HepG2 (cell line): ENCODE measurements around the gene TNFAIP8L1. TPM values are rescaled to one million over a fixed set of nuclear protein-coding genes. Genes with fewer than 3 reads are reported as not detected.
"Not testable (repeated sequence)": the region's sequence is repeated elsewhere in the genome, so short reads cannot be mapped to it uniquely, and the experiment has no call there.

Source experiments
- ATAC-seq: fragments of 200-7000 bp; cut with Tn5 transposase; 3 replicates; pipeline ENCODE4 v1.9.1; 2020; ENCODE audit warnings: mild to moderate bottlenecking, moderate library complexity
- BruUV-seq: library from RNA; stranded (reverse); fragments of 400-500 nt; replicated peaks from 2 replicates; lab custom pipeline; 2021; lab: Mats Ljungman, UMichigan
- CTCF ChIA-PET: fragments of 300-600 bp; formaldehyde crosslinking; extraction: SDS; loops from one replicate; lab custom pipeline; 2021; ENCODE audit warnings: low total read pairs, inconsistent platforms, low intra/inter-chr PET ratio; lab: Yijun Ruan, JAX
- POLR2A ChIA-PET: fragments of 350-600 bp; sonication (Branson Sonifier 250); formaldehyde crosslinking; loops from one replicate; lab custom pipeline; 2020; ENCODE audit warnings: antibody characterized with exemption, inconsistent platforms; lab: Yijun Ruan, JAX
- DNase-seq: peaks from one replicate; pipeline ENCODE4 v3.0.0-alpha.2; 2015; ENCODE audit warnings: low spot score
- FAIRE-seq: peaks from 3 replicates; lab custom pipeline; 2011; peaks lifted over from hg19 to GRCh38; lab: Jason Lieb, UNC
- H2AFZ ChIP-seq: one replicate; pipeline ENCODE4 v1.6.1; 2011; ENCODE audit warnings: low read length, inconsistent platforms
- H3K27ac ChIP-seq: fragments of 300-600 bp; 3 replicates; pipeline ENCODE4 v1.8.0; 2011; ENCODE audit warnings: mixed run types, mild to moderate bottlenecking, mixed read lengths, low read length, inconsistent platforms; ENCODE audit not compliant: insufficient read depth; ENCODE audit errors: extremely low read length
- H3K27me3 ChIP-seq, 2 experiments: fragments of 200-600 bp in 1 of 2; 2 replicates in 1 of 2; 3 replicates in 1 of 2; pipeline versions ENCODE4 v1.6.0 to v1.8.0; 2011; ENCODE audit warnings: low read length in 2 of 2, mild to moderate bottlenecking in 2 of 2, moderate library complexity in 2 of 2, inconsistent platforms in 1 of 2; ENCODE audit not compliant: insufficient read depth in 2 of 2, control insufficient read depth in 1 of 2
- H3K36me3 ChIP-seq, 2 experiments: fragments of 200-600 bp in 1 of 2; replicated peaks in 1 of 2; 2 replicates in 1 of 2; 3 replicates in 1 of 2; pipeline versions ENCODE4 v1.5.1 to v1.8.0; 2011; ENCODE audit warnings: low read length in 2 of 2, inconsistent platforms in 1 of 2; ENCODE audit not compliant: insufficient read depth in 2 of 2, control insufficient read depth in 1 of 2
- H3K4me1 ChIP-seq: 2 replicates; pipeline ENCODE4 v1.5.1; 2012; ENCODE audit warnings: low read length, inconsistent platforms; ENCODE audit not compliant: insufficient read depth
- H3K4me2 ChIP-seq: 2 replicates; pipeline ENCODE4 v1.6.0; 2011; ENCODE audit warnings: low read depth, low read length, inconsistent platforms
- H3K4me3 ChIP-seq, 3 experiments: fragments of 200-600 bp in 1 of 3; sonication (generic), shearing (Covaris generic) in 1 of 3; replicated peaks in 1 of 3; 2 replicates each; pipeline ENCODE4 v1.5.1; 2011 to 2016; ENCODE audit warnings: low read length in 3 of 3, inconsistent platforms in 2 of 3, low read depth in 2 of 3, mild to moderate bottlenecking in 2 of 3, control low read depth in 1 of 3, mixed read lengths in 1 of 3; ENCODE audit not compliant: insufficient read depth in 1 of 3
- H3K79me2 ChIP-seq: one replicate; pipeline ENCODE4 v1.6.1; 2011; ENCODE audit warnings: low read length, inconsistent platforms; ENCODE audit not compliant: insufficient read depth
- H3K9ac ChIP-seq: 2 replicates; pipeline ENCODE4 v1.6.0; 2011; ENCODE audit warnings: mild to moderate bottlenecking, low read depth, low read length, inconsistent platforms; ENCODE audit not compliant: insufficient read depth
- H3K9me3 ChIP-seq: 2 replicates; pipeline ENCODE4 v1.5.1; 2012; ENCODE audit warnings: mild to moderate bottlenecking, low read length
- H4K20me1 ChIP-seq: 2 replicates; pipeline ENCODE4 v1.6.0; 2011; ENCODE audit warnings: inconsistent platforms, mild to moderate bottlenecking, low read length, moderate library complexity; ENCODE audit not compliant: insufficient read depth
- AGO2 ChIP-seq: fragments of 200-400 bp; formaldehyde crosslinking; optimal IDR thresholded peaks from 2 replicates; pipeline ENCODE3; 2017; ENCODE audit warnings: mild to moderate bottlenecking, low read depth, low read length, moderate library complexity
- WIZ ChIP-seq: sonication (generic); formaldehyde crosslinking; IDR thresholded peaks from 2 replicates; pipeline ENCODE4 v1.5.1; 2020; ENCODE audit warnings: mild to moderate bottlenecking, missing genetic modification reagents
- WGBS: methylation state at CpG from one replicate; pipeline ENCODE4 v1.1.6; 2017; ENCODE audit warnings: low lambda C conversion rate; 5-methylcytosine and 5-hydroxymethylcytosine counted together
- in situ Hi-C: cut with HindIII; loops from 2 replicates; pipeline ENCODE4 v1.10.0; 2017; ENCODE audit warnings: low pct_unique_long_range_greater_than_20kb; ENCODE audit not compliant: extremely low pct_ligation_motif_present
- intact Hi-C: fragments of 100-400 bp; cut with micrococcal nuclease; formaldehyde crosslinking; loops from one replicate; pipeline ENCODE4 v1.10.0; 2022; ENCODE audit not compliant: unreplicated experiment
- polyA plus RNA-seq, 8 experiments: library from polyadenylated mRNA; depleted of rRNA in 3 of 8; stranded (reverse) in 7 of 8; unstranded in 1 of 8; fragments of >200 nt; fragmentation: Illumina TruSeq in 4 of 8; extraction: Trizol in 4 of 8; gene quantifications; 2 replicates each; pipeline versions ENCODE4 v1.2.1 to v1.2.3, GENCODE V29; 2011 to 2016; ENCODE audit warnings: low read depth in 4 of 8, missing spikeins in 1 of 8, mixed read lengths in 1 of 8; ENCODE audit not compliant: insufficient read depth in 1 of 8
- total RNA-seq, 5 experiments: library from RNA; depleted of rRNA; stranded (reverse); fragments of >200 nt; fragmentation: Illumina TruSeq; extraction: Trizol; gene quantifications; 2 replicates each; pipeline ENCODE4 v1.2.3, GENCODE V29; 2016; ENCODE audit warnings: low read depth in 1 of 5

Gene TNFAIP8L1
- total and polyA plus RNA-seq, 2 of the 13 experiments (the other 11 are each of a cell fraction or from before 2014, with no cell fraction given) = 13.4 to 21.4 TPM

- WGBS = 97% methylated on average over 7 of the region's 7 CpGs
- CTCF ChIA-PET, H4K20me1 ChIP-seq, H3K4me2 ChIP-seq, intact Hi-C loops, H3K27me3 ChIP-seq, H3K9ac ChIP-seq, H3K4me3 ChIP-seq, in situ Hi-C loops, DNase-seq, H3K79me2 ChIP-seq, POLR2A ChIA-PET, H2AFZ ChIP-seq, FAIRE-seq, ATAC-seq, BruUV-seq, H3K4me1 ChIP-seq, H3K9me3 ChIP-seq, H3K27ac ChIP-seq: not testable (repeated sequence)
- H3K36me3 ChIP-seq = peaks cover 5 to 22% of the 10 kb centered on the region in 2 experiments; a peak in 3 of 5 replicates
Measured at GRCh38 chr19:4680021-4680420, 40.7 kb downstream of the TNFAIP8L1 start.

- H3K27ac ChIP-seq = no peak overlapping the region
- peaks cover 6 to 22% of the 10 kb centered on the region in 2 experiments; a peak in 4 of 5 replicates for H3K36me3 ChIP-seq
- TF ChIP-seq WIZ (CRISPR knock-in tag) (no peak), AGO2 (peak; percentile 48)
- H3K4me2 ChIP-seq = no peak overlapping the region
- intact Hi-C loops (no loop called here), in situ Hi-C loops (no loop called here)
- WGBS = 98% methylated on average over 26 of the region's 45 CpGs
- peaks cover 9% of the 10 kb centered on the region for H3K4me1 ChIP-seq
- no peaks in the 10 kb centered on the region for H3K27me3 ChIP-seq
- FAIRE-seq (no peak), ATAC-seq (no peak), DNase-seq (no peak)
- H3K9me3 ChIP-seq = no peaks in the 10 kb centered on the region
- ChIA-PET CTCF (no interaction called here), POLR2A (no interaction called here)
- H3K79me2 ChIP-seq = no peaks in the 10 kb centered on the region
- no peak overlapping the region for H3K4me3 ChIP-seq
- no peak overlapping the region for H2AFZ ChIP-seq
- H4K20me1 ChIP-seq = no peaks in the 10 kb centered on the region
- BruUV-seq = no TSS peak
- no peak overlapping the region for H3K9ac ChIP-seq
Measured at GRCh38 chr19:4682417-4683200, 43.3 kb downstream of the TNFAIP8L1 start.
